GM10847 (cell line): Measurements from ENCODE around the gene TSPAN9.

ENCODE experiments used
- POLR2A ChIP-seq: IDR thresholded peaks from 2 replicates; pipeline ENCODE4 v1.6.1; 2011; ENCODE audit not compliant: insufficient read length; ENCODE audit errors: extremely low read depth

TSPAN9 gene

DNA sequence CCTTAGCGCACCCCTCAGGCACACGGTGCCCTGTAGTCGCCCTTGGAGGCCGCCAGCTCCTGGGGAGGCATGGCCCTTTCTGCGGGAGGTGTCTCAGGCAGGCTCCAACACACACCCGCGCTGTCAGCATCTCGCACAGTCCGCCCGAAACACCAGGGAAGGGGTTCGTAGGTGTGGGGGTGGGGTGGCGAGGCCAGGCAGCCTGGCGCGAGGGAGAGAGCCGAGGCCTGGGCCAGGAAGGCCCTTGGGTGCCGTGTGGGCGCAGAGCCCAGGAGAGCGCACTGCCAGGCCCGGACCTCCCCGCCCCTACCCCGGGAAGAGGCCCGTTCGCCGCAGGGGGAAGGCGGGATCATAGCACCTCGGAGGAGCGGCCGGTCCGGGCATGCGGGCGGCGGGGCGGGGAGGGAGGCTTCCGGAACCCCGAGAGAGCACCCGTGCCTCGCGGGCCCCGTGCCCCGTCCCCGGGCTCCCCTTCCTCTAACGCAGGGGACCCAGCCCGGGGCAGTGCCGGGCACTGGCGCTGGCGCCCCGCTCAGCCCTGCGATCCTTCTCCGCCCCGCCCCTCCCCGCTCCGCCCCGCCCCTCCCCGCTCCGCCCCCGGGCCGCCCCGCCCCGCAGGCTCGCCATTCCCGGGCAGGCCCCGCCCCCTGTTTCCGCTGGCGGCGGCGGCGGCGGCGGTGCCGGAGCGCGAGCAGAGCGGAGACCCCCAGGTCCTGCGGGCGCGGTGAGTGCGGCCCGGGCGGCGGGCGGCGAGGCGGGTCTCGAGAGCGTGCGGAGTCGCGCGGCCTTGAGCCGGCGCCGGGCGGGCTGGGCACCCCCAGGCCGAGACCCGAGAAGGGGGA, at the start of gene TSPAN9:
Gene TSPAN9, plus strand, starts transcription at position 650 of the 842 bp plus-strand sequence. CDS start 123,815 bp downstream, outside the sequence.
- TF ChIP-seq POLR2A, result no peak

GRCh38 chr12:3028108-3028507, 49.1 kb upstream of the TSPAN9 start:
- TF ChIP-seq POLR2A, result no peak

- TF ChIP-seq POLR2A, result no peak
Observed at GRCh38 chr12:3030821-3031429, 46.3 kb upstream of the TSPAN9 start.

DNA sequence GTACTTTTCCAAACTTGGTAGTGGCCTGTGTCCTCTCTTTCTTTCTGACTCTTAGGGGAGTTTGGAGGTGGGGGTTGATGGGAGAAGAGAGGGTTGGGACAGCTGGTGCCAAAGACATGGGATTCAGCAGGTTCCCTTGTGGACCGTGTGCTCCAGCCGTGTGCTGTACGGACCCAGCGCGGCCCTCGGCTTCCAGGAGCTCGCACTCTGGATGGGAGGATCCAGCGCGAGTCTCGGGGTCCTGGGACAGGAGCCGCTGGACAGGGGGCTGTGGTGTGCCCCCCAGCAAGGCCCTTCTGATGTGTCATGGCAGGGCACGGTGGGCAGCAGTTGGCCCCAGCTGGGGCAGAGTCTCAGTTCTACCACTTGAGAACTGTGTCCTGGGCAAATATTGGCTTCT, 45.0 kb upstream of the TSPAN9 start:
- TF ChIP-seq POLR2A, result no peak

DNA sequence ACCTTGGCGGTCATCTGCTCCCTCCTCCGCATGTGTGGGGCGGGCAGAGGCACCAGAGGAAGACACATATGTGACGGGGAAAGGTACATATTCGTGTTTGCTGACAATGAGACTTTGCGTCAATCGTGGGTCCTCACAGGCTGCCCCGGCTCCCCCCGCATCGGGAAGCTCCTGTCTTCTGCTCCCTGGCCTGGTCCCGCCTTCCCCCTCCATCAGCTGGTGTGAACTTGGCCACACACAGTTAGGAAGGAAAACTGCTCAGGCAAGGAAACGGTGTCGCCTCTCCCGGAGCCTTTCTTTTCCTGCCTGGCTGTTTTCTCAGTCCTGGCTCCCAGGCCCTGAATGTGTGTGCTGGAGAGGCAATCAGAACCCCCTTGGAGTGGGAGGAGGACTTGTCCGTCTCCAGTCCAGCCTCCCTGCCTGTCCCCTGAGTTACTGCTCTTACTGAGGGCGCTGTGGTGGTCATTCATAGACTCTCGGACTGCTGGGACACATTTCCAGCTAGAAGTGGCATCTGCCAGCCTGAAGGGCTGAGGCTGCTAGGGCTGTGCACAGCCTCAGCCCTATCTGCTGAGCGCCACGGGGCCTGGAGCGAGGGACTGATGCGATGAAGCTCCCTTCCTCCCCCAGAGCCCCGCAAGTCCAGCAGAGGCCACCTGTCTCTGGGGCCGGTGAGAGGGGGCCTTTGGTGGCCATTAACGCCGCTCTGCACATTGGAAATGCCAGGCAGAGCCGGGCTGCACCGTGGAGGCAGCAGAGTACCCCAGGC, 44.2 kb upstream of the TSPAN9 start:
- TF ChIP-seq POLR2A, result no peak

DNA sequence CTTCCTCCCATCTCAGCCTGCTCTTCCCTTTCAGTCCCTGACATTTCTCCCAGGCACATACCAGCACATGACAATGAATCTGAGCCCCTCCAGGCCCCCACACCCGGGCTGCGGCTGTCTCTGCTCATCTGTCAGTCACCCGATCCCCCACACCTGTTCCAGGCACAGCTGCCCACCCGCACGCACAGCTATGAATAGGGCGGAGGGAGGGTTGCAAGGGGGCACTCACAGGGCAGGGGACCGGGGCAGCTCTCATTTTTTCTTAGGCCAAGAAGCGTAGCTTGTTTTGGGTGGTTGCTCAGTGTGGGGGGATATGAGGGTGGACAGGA, 43.7 kb upstream of the TSPAN9 start:
- no peak for TF ChIP-seq POLR2A

DNA sequence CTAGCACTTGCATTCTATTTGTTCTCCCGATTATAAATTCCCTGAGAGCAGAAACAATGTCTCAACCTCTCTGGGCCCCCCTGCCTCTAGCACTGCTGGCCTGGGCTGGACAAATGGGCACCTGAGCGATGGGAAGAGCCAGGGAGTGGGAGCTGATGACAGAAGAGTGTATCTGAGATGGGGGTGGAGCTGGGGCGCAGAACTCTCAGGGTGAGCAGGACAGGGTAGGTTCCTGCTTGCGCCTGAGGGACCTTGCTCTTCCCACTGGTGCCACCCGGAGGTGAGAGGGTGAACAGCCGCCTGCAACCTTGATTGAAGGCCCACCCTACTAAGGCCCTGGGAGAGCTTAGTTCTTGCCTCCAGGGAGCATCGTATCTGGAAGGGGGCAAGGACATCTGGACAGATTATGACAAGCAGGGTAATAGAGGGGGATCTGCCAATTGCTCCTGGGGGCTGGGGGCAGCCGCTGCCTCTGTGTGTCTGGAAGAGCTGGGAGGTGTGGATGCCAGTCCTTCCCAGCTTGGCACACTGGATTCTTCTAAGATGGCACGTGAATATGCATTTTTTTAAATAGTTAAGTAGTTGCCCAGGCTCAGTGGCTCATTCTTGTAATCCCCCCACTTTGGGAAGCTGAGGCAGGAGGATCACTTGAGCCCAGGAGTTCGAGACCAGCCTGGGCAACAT, 43.0 kb upstream of the TSPAN9 start:
- TF ChIP-seq POLR2A, result no peak

GRCh38 chr12:3035171-3035570, 42.0 kb upstream of the TSPAN9 start:
- no peak for TF ChIP-seq POLR2A

DNA sequence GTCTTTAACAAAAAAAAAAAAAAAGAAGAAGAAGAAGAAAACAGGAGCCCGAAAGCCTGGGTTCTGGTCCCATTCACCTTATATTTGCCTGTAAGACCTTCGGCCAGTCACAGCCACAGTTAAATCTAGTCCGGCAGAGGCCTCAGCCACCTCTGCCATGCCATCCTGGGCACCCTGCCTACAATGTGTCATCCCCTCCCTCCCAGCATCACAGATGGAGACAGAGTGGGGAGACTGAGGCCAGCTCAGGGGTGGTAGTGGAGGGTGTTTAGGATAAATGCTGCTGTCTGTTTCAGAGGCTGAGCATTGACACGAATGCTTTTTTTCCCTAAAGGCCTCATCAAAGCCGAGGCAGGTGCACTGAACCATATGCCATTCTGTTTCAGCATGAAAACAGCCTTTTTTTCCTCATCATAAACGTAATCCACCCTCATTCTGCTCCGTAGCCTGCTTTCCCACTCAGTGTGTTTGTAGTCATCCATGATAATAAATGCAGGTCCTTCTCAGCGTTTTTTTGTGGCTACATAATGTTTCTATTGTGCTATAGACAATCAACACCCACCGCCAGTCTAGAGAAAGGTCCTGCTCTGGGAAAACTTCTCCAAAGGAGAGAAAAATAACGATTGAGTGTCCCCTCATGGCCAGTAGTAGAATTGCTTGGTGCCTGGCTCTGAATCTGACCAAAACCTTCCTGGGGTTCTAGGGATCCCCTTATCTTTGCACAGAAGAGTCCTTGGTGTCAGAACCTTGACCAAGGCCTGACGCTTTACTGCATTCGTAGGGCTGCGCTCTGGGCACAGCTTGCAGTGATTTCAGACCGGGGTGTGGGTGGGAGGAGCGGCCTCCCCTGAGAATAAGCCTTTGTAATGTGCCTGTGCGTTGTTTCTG, 41.1 kb upstream of the TSPAN9 start:
- no peak for TF ChIP-seq POLR2A

GRCh38 chr12:3036901-3037600, 40.1 kb upstream of the TSPAN9 start:
- TF ChIP-seq POLR2A, result no peak

- no peak for TF ChIP-seq POLR2A
Observed at GRCh38 chr12:3038166-3038565, 39.0 kb upstream of the TSPAN9 start.

DNA sequence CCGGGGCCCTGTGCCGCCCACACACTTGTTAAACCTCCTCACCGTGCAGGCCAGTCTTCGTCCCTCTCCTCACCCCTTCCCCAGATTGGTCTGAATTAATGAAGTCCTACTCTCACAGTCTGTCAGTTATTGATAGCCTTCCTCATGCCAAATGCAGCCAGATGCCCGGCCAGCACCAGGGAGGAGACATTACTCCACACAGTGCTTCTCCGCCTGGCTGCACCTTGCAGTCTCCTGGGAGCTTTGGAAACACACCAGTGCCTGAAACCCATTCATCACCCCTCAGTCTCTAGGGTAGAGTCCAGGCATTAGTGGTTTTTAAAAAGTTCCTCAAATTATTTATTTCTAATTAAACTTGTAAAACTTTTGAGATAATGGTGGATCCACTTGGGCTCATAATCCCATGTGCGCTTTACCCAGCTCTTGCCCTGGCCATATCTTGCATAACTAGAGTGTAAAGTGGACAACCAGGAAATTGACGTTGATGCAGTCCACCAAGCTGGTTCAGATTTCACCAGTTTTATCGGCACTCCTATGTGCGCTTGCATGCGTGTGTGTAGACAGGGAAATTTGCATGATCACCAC, 38.2 kb upstream of the TSPAN9 start:
- no peak for TF ChIP-seq POLR2A

- no peak for TF ChIP-seq POLR2A
Observed at GRCh38 chr12:3040026-3040656, 37.0 kb upstream of the TSPAN9 start.
